GM23338 (cell line): ENCODE data around the gene EEF1AKMT2. TPM values are rescaled to one million over a fixed set of nuclear protein-coding genes. Genes with fewer than 3 reads are reported as not detected.

Experiments
- ATAC-seq: fragments of 200-7000 bp; cut with Tn5 transposase; 3 replicates; pipeline ENCODE4 v1.9.1; 2020
- DNase-seq: peaks from one replicate; pipeline ENCODE4 v3.0.0-alpha.2; 2015; ENCODE audit warnings: low spot score
- H2AFZ ChIP-seq: fragments of 200-600 bp; sonication (generic); 2 replicates; pipeline ENCODE4 v1.8.0; 2016; ENCODE audit warnings: antibody characterized with exemption, mild to moderate bottlenecking, moderate library complexity
- H3F3A ChIP-seq: fragments of 200-600 bp; sonication (generic); replicated peaks from 2 replicates; pipeline ENCODE4 v1.8.0; 2017; ENCODE audit warnings: antibody characterized with exemption, mixed run types, low read depth
- H3K27ac ChIP-seq: fragments of 200-600 bp; sonication (generic); 2 replicates; pipeline ENCODE4 v1.6.1; 2016; ENCODE audit warnings: low read depth
- H3K27me3 ChIP-seq: fragments of 200-600 bp; sonication (generic); 2 replicates; pipeline ENCODE4 v1.8.0; 2016; ENCODE audit warnings: mild to moderate bottlenecking, mixed run types, moderate library complexity; ENCODE audit not compliant: insufficient read depth
- H3K36me3 ChIP-seq: fragments of 200-600 bp; sonication (generic); 2 replicates; pipeline ENCODE4 v1.8.0; 2016; ENCODE audit warnings: mild to moderate bottlenecking; ENCODE audit not compliant: insufficient read depth
- H3K4me1 ChIP-seq: fragments of 200-600 bp; sonication (generic); 2 replicates; pipeline ENCODE4 v1.8.0; 2016; ENCODE audit warnings: mild to moderate bottlenecking, moderate library complexity; ENCODE audit not compliant: insufficient read depth
- H3K4me2 ChIP-seq: fragments of 200-600 bp; sonication (generic); 2 replicates; pipeline ENCODE4 v1.7.1; 2017; ENCODE audit warnings: mixed run types
- H3K4me3 ChIP-seq: fragments of 200-600 bp; sonication (generic); 2 replicates; pipeline ENCODE4 v1.6.1; 2016; ENCODE audit warnings: mixed run types
- H3K79me2 ChIP-seq: fragments of 200-600 bp; sonication (generic); replicated peaks from 2 replicates; pipeline ENCODE4 v1.8.0; 2017; ENCODE audit warnings: mild to moderate bottlenecking; ENCODE audit not compliant: insufficient read depth
- H3K9me2 ChIP-seq: fragments of 200-600 bp; sonication (generic); 2 replicates; pipeline ENCODE4 v1.8.0; 2017; ENCODE audit not compliant: insufficient read depth
- H4K20me1 ChIP-seq: fragments of 200-600 bp; sonication (generic); replicated peaks from 2 replicates; pipeline ENCODE4 v1.8.0; 2017; ENCODE audit warnings: mild to moderate bottlenecking; ENCODE audit not compliant: insufficient read depth
- H3K27ac Mint-ChIP-seq: 2 replicates; pipeline ENCODE4 v1.8.0; 2020; ENCODE audit warnings: inconsistent platforms, mild to moderate bottlenecking, moderate library complexity, mixed read lengths
- H3K27me3 Mint-ChIP-seq: 3 replicates; pipeline ENCODE4 v1.8.0; 2022; ENCODE audit warnings: low read depth, mild to moderate bottlenecking, moderate library complexity, mixed read lengths, inconsistent platforms; ENCODE audit not compliant: insufficient read depth, poor library complexity
- H3K36me3 Mint-ChIP-seq: 3 replicates; pipeline ENCODE4 v1.8.0; 2021; ENCODE audit warnings: low read depth, mild to moderate bottlenecking, inconsistent platforms, moderate library complexity, mixed read lengths
- H3K4me1 Mint-ChIP-seq: 3 replicates; pipeline ENCODE4 v1.8.0; 2020; ENCODE audit warnings: mild to moderate bottlenecking, inconsistent platforms, mixed read lengths
- H3K4me3 Mint-ChIP-seq: 3 replicates; pipeline ENCODE4 v1.8.0; 2021; ENCODE audit warnings: moderate library complexity, mild to moderate bottlenecking, inconsistent platforms, mixed read lengths
- H3K9me3 Mint-ChIP-seq: 3 replicates; pipeline ENCODE4 v1.8.0; 2020; ENCODE audit warnings: moderate library complexity, mild to moderate bottlenecking, inconsistent platforms, mixed read lengths
- CTCF ChIP-seq, 2 experiments: fragments of 200-600 bp in 1 of 2; sonication (generic) in 1 of 2; conservative IDR thresholded peaks; 2 replicates each; pipeline versions ENCODE4 v1.5.1 to v1.6.1; 2016 to 2017; ENCODE audit warnings: antibody characterized with exemption in 2 of 2, low read depth in 2 of 2, mild to moderate bottlenecking in 2 of 2, moderate library complexity in 1 of 2
- REST ChIP-seq: IDR thresholded peaks from one replicate; pipeline ENCODE4 v1.6.1; 2018; ENCODE audit warnings: antibody characterized with exemption; ENCODE audit not compliant: unreplicated experiment
- STAT1 ChIP-seq: IDR thresholded peaks from one replicate; pipeline ENCODE4 v1.6.1; 2016; ENCODE audit warnings: antibody characterized with exemption; ENCODE audit not compliant: unreplicated experiment
- ZNF462 ChIP-seq: fragments of 250-450 bp; sonication (Bioruptor Pico); IDR thresholded peaks from 2 replicates; pipeline ENCODE4 v1.5.0; 2020; ENCODE audit warnings: mild to moderate bottlenecking, moderate library complexity
- polyA plus RNA-seq: library from polyadenylated mRNA; unstranded; fragments of >200 nt; fragmentation: Nextera tagmentation; extraction: Ambion mirVana; gene quantifications from 2 replicates; pipeline ENCODE4 v1.2.1, GENCODE V29; 2016
- total RNA-seq: library from RNA; depleted of rRNA; stranded (reverse); fragments of >200 nt; shearing (Covaris generic); gene quantifications from 2 replicates; pipeline ENCODE4 v1.2.3, GENCODE V29; 2014

Gene EEF1AKMT2
- total and polyA plus RNA-seq, 2 experiments from 2014 or later, result 35.0 to 38.0 TPM

GRCh38 chr10:124748166-124748565, 43.5 kb downstream of the EEF1AKMT2 start:
- Mint-ChIP-seq H3K36me3 (peaks cover 7% of the 10 kb centered on the region; the same call in 2 of the 3 replicates), H3K27me3 (peaks cover 4% of the 10 kb centered on the region), H3K27ac (no peak overlapping the region), H3K4me3 (no peak overlapping the region), H3K9me3 (no peaks in the 10 kb centered on the region), H3K4me1 (peaks cover 11% of the 10 kb centered on the region)
- ATAC-seq (no peak), DNase-seq (no peak)
- Histone ChIP-seq H3K4me1 (peaks cover 7% of the 10 kb centered on the region), H3K36me3 (no peaks in the 10 kb centered on the region), H3K4me3 (no peak overlapping the region), H3F3A (no peaks in the 10 kb centered on the region), H3K4me2 (no peak overlapping the region), H3K27ac (no peak overlapping the region), H2AFZ (no peak overlapping the region), H4K20me1 (peaks cover 2% of the 10 kb centered on the region; the same call in 1 of the 2 replicates), H3K27me3 (peaks cover 4% of the 10 kb centered on the region), H3K9me2 (no peaks in the 10 kb centered on the region), H3K79me2 (no peaks in the 10 kb centered on the region)
- TF ChIP-seq CTCF (conservative IDR thresholded peaks at IDR 0.05; ENCODE audit: low read depth in 2 of 2) (no peak), ZNF462 (CRISPR knock-in tag) (no peak), STAT1 (no peak), REST (no peak)
